Measurements from ENCODE around the gene CLEC4F. TPM values are rescaled to one million over a fixed set of nuclear protein-coding genes. Genes with fewer than 3 reads are reported as not detected.

CLEC4F gene, protein sequence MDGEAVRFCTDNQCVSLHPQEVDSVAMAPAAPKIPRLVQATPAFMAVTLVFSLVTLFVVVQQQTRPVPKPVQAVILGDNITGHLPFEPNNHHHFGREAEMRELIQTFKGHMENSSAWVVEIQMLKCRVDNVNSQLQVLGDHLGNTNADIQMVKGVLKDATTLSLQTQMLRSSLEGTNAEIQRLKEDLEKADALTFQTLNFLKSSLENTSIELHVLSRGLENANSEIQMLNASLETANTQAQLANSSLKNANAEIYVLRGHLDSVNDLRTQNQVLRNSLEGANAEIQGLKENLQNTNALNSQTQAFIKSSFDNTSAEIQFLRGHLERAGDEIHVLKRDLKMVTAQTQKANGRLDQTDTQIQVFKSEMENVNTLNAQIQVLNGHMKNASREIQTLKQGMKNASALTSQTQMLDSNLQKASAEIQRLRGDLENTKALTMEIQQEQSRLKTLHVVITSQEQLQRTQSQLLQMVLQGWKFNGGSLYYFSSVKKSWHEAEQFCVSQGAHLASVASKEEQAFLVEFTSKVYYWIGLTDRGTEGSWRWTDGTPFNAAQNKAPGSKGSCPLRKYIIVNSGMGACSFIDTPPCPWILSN
- under 1 TPM in 1 of 2 donors, not detected in 1; 0.35 TPM for total RNA-seq

DNA sequence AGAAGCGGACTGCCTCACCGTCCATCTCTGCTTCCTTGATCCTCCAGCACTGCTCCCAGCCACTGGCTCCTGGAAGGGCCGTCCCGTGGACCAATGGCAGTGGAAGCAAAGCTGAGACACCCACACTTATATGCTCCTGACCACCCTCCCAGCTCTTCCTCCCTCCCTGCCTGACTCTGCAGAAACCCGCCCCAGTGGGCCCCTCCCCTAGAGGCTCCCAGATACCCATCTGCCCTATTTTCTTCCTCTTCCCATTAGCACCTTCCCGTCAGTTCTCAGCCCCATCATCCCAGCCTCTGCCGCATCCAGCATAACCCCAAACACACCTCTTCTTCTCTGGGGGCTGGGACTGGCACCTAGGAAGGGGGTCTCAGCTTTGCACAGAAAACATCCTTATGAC, at the start of gene CLEC4F:
CLEC4F (minus strand) TSS at position 101 of the 400 bp plus-strand sequence; CDS start at position 25, 76 bp downstream.
- no peaks in the 10 kb centered on the region for H3K36me3 Mint-ChIP-seq (ENCODE audit: low read depth)
- no peak within 1 kb of the TSS for H3K27ac Mint-ChIP-seq
- peaks cover 8% of the 10 kb centered on the region for H3K4me1 Mint-ChIP-seq
- no peaks in the 10 kb centered on the region for H3K9me3 Mint-ChIP-seq
- peaks cover 22% of the 10 kb centered on the region for H3K27me3 Mint-ChIP-seq
- no peak within 1 kb of the TSS for H3K4me3 Mint-ChIP-seq
- no peak for ATAC-seq (replicated peaks)

DNA sequence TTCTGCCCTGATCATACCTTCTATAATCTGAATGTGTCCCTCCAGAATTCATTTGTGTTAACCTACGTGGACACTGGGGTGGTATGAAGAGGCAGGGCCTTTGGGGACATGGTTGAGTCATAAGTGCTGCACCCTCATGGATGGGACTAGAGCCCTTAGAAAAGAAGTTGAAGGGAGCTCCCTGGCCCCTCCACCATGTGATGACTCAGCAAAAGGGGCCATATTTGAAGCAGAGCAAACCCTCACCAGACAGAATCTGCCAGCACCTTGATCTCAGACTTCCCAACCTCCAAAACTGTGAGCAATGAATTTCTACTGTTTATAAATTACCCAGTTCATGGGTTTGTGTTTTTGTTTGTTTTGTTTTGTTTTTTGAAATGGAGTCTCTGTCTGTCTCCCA, 48.6 kb upstream of the CLEC4F start:
- H3K9me3 Mint-ChIP-seq: no peaks in the 10 kb centered on the region
- H3K4me3 Mint-ChIP-seq: no peak overlapping the region
- no peaks in the 10 kb centered on the region for H3K4me1 Mint-ChIP-seq
- no peak for ATAC-seq (replicated peaks)
- no peaks in the 10 kb centered on the region for H3K36me3 Mint-ChIP-seq (ENCODE audit: low read depth)
- peaks cover 16% of the 10 kb centered on the region for H3K27me3 Mint-ChIP-seq
- no peak overlapping the region for H3K27ac Mint-ChIP-seq

DNA sequence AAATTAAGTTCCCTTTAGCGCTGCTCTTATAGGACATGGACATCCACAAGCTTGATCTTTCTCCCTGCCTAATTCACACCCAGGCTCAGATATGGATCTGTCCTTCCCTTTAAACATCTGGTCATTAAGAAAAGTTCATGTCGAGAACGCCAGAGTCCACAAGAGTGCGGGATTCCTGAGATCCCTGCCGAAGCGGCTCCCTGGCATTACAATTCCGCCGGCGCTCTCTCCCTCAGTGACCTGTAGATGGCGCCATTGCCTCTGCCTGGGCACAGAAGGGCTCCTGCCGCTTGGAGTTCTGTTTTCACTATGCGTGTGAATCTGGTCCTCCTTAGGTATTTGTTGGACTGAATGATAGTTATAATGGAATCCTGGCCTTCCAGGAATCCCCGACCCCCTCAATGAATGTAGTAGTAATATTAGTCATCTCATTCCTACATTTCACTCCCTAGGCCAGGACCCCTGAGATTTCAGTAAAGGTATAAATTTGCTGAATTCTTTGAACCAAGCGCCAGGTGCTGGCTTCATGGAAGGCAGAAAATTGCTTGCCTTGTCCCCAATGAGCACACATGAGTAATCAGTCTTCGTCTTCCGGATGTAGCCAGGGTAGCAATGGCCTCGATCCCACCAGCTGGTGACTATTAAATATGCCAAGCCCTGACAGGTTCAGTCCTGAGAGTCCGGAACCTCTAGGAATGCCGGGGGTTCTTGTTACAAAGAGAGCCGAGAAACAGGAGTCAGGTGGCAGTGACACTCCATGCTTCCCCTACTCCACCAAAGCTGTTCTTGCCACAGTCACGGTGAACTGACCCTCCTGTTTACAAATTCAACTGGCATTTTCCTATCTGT, 41.6 kb upstream of the CLEC4F start:
- H3K27ac Mint-ChIP-seq: no peak overlapping the region
- no peak overlapping the region for H3K4me3 Mint-ChIP-seq
- peak; percentile 66 for ATAC-seq (replicated peaks)
- no peaks in the 10 kb centered on the region for H3K36me3 Mint-ChIP-seq (ENCODE audit: low read depth)
- peaks cover 44% of the 10 kb centered on the region for H3K27me3 Mint-ChIP-seq
- H3K4me1 Mint-ChIP-seq: peaks cover 4% of the 10 kb centered on the region
- no peaks in the 10 kb centered on the region for H3K9me3 Mint-ChIP-seq

DNA sequence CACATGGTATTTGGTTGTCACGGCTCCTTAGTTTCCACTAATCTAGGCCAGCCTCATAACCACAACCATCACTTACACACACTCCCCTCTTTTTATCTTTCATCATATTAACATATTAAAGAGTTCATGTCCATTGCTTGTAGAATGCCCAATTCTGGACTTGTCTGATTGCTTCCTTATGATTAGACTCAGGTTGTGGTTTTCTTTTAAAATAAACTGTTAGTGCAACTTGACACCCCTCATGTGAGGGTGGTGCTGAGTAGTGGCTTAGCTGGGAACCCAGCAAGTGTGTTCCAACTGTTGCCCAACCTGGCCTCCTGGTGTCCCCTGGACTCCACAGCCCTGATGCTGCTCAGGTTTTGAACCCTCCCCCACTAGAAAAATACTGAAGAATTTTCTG, 35.3 kb upstream of the CLEC4F start:
- Mint-ChIP-seq H3K4me1 (peaks cover 6% of the 10 kb centered on the region), H3K4me3 (no peak overlapping the region), H3K36me3 (ENCODE audit: low read depth) (no peaks in the 10 kb centered on the region), H3K27me3 (peaks cover 13% of the 10 kb centered on the region), H3K9me3 (no peaks in the 10 kb centered on the region), H3K27ac (no peak overlapping the region)
- no peak for ATAC-seq (replicated peaks)

DNA sequence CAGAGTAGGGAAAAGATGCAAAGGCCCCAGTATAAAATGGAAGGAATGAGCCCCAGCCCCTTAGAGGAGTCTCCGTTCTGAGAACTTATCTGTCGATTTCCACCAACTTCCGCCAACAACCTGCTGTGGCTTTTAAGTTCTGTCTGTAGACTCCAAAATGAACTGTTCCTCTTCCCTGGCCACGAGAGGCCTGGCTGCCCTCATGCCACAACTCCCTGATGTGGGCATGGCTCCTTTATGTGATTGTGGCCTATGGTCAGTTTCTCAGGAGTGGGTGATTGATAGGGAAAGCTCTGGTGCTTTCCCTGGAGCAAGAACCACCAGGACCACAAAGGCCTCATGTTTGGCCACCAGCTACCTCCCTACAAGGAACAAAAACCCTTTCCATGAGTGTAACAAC, 34.0 kb upstream of the CLEC4F start:
- Mint-ChIP-seq H3K27ac (no peak overlapping the region), H3K4me3 (no peak overlapping the region), H3K4me1 (peaks cover 6% of the 10 kb centered on the region), H3K27me3 (peaks cover 5% of the 10 kb centered on the region), H3K36me3 (ENCODE audit: low read depth) (no peaks in the 10 kb centered on the region), H3K9me3 (no peaks in the 10 kb centered on the region)
- no peak for ATAC-seq (replicated peaks)

DNA sequence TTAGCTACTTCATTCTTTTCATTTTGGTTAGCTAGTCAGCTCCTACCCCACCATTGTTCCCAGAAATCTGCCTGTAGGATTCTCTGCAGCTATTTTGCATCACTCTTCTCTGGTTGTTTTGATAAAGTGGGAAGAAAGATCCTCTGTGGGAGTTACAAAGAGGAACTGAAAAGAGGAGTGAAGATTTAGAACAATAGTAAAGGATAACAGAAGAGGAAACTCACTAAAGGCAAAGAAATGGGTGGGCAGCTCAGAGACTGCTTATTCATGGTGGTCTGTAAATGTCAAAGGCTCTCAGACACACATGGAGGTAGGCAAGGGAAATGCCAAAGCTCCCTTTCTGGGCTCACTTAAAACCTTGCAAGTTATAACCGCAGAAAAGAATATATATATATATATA, 32.4 kb upstream of the CLEC4F start:
- ATAC-seq (replicated peaks): no peak
- Mint-ChIP-seq H3K4me3 (no peak overlapping the region), H3K27ac (no peak overlapping the region), H3K36me3 (ENCODE audit: low read depth) (no peaks in the 10 kb centered on the region), H3K4me1 (peaks cover 6% of the 10 kb centered on the region), H3K27me3 (peaks cover 3% of the 10 kb centered on the region), H3K9me3 (no peaks in the 10 kb centered on the region)

DNA sequence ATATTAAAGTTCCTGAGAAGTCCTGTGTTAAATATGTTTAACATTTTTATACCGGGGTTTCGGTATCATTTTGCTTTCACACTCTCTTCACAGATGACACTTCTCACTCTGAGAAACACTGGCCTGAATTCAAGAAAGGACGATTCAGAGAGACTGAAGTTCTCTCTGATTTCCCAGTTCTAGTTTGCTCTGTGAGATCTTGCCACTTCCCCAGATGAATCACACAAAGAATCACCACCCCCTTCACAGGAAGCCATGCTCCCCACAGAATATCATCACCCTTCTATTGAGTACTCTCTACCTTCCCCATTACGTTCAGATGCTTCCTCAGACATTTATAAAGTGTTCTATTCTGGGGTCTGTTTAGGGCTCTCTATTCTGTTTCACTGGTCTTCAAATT, 31.3 kb upstream of the CLEC4F start:
- peak overlapping the region; percentile 19 for H3K4me3 Mint-ChIP-seq
- peak overlapping the region; percentile 14 for H3K27ac Mint-ChIP-seq
- no peaks in the 10 kb centered on the region for H3K27me3 Mint-ChIP-seq
- no peaks in the 10 kb centered on the region for H3K9me3 Mint-ChIP-seq
- peak; percentile 98 for ATAC-seq (replicated peaks)
- no peaks in the 10 kb centered on the region for H3K36me3 Mint-ChIP-seq (ENCODE audit: low read depth)
- H3K4me1 Mint-ChIP-seq: peaks cover 6% of the 10 kb centered on the region

DNA sequence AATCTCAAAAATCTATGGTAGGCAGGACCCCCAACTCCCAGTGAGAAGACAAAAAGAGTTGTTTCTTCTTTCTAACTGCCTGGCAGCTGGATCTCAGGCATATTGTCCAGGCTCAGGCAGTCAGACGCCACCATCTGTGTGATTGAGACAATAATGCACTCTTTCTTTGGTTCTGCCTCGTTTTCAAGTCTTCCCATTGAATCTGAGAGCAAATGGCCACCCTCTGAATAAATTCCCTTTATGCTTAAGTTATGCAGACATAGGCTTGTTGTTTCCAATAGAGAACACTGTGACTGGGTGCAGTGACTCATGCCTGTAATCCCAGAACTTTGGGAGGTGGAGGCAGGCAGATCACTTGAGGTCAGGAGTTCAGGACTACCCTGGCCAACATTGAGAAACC, 30.5 kb upstream of the CLEC4F start:
- H3K9me3 Mint-ChIP-seq: no peaks in the 10 kb centered on the region
- H3K27me3 Mint-ChIP-seq: no peaks in the 10 kb centered on the region
- peaks cover 6% of the 10 kb centered on the region for H3K4me1 Mint-ChIP-seq
- H3K36me3 Mint-ChIP-seq (ENCODE audit: low read depth): no peaks in the 10 kb centered on the region
- no peak for ATAC-seq (replicated peaks)
- no peak overlapping the region for H3K4me3 Mint-ChIP-seq
- H3K27ac Mint-ChIP-seq: no peak overlapping the region

DNA sequence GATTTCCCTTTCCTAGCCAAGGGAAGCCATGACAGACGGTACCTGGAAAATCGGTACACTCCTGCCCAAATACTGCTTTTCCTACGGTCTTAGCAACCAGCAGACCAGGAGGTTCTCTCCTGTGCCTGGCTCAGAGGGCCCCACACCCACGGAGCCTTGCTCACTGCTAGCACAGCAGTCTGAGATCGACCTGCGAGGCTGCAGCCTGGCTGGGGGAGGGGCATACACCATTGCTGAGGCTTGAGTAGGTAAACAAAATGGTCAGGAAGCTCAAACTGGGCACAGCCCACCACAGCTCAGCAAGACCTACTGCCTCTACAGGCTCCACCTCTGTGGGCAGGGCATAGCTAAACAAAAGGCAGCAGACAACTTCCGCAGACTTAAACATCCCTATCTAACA, 22.0 kb upstream of the CLEC4F start:
- peaks cover 4% of the 10 kb centered on the region for H3K9me3 Mint-ChIP-seq
- no peaks in the 10 kb centered on the region for H3K4me1 Mint-ChIP-seq
- no peak for ATAC-seq (replicated peaks)
- H3K27ac Mint-ChIP-seq: no peak overlapping the region
- no peak overlapping the region for H3K4me3 Mint-ChIP-seq
- H3K27me3 Mint-ChIP-seq: peaks cover 31% of the 10 kb centered on the region
- no peaks in the 10 kb centered on the region for H3K36me3 Mint-ChIP-seq (ENCODE audit: low read depth)

DNA sequence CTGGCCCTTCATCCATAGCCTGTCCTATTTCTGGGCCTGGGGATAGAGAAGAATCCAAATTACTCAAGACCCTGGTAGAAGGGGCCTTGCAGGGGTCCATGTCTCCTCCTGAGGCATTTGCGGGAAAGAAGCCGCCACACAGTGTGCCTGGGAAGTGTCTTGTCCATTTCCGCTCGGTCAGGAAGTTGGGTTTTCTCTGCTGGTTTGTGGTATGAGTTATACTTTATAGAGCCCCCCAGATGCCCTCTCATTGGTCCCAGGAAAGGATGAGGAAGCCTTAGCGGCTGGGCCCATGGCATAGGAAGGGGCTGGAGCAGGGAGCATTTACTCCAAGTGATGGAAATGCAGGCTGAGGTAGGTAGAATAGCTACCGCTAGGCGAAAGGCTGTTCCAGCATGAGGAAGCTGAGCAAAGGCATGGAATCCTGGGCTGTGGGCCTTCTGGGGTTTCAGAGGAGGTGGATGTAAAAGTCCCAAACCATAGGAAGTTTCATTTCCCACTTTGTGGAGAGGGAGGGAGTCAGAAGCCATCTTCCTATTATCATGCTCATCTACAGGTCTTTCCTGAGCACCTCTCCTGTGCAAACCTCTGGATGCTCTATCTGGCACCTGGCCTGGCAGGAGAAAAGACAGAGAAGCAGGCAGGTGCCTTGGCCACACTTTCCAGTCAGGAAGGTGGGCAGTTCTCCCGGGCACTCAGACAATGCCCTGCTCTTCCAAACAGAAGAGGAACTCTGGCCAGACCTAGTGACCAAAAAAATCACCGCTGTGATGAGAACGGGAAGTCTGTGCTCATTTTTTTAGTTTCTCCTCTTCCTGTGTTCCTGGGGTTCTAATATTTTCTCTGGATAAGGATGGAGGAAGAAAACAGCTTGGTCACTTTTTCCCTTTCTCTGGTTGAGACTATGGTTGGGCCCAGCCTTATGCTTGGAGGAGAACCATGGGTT, 17.9 kb upstream of the CLEC4F start:
- Mint-ChIP-seq H3K4me3 (no peak overlapping the region), H3K4me1 (no peaks in the 10 kb centered on the region), H3K9me3 (peaks cover 1% of the 10 kb centered on the region), H3K27me3 (peaks cover 15% of the 10 kb centered on the region), H3K36me3 (ENCODE audit: low read depth) (no peaks in the 10 kb centered on the region), H3K27ac (no peak overlapping the region)
- ATAC-seq (replicated peaks): no peak

DNA sequence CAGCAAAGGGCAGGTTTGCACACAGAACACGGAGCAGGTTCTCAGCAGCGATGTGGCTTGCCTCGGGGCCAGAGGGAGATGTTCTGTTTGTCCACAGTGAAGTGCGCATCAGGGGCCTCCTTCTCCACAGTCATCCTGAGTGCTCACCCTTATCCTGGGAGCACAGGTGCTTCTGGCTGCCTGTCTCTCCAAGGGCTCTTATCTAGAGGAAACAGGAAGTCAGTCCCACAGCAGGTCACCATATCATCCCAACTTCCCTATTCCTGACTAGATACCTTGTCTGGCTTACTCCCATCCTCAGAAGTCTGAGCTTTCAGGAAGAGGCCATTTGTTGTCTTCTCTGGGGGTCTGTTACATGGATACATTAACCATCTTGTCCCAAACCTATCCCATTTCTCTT, 15.2 kb upstream of the CLEC4F start, which contains the start of gene CD207:
CD207 (minus strand) TSS at position 174 of the 400 bp plus-strand sequence; CDS start at position 134, 40 bp downstream.
- Mint-ChIP-seq H3K27me3 (peaks cover 5% of the 10 kb centered on the region), H3K4me1 (no peaks in the 10 kb centered on the region), H3K27ac (no peak within 1 kb of the TSS), H3K4me3 (no peak within 1 kb of the TSS), H3K9me3 (no peaks in the 10 kb centered on the region), H3K36me3 (ENCODE audit: low read depth) (no peaks in the 10 kb centered on the region)
- ATAC-seq (replicated peaks): no peak

DNA sequence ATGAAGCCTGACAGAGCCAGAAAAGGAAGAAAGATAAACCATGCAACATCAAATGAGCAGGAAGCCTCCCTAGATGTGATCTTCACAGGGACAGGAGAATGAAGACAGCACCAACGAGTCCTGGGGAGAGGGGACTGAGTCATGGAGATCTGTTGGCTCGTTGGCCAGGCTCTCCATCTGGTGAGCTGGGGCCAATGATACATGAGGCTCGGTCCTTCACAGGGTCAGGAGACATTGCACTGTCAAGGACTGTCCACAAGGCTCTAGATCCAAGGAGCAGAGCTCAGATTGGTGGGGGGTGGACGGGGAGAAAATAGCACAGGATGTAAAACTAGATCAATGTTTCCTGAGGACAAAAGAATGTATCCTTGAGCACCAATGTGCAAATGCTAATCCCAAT, 14.5 kb upstream of the CLEC4F start:
- Mint-ChIP-seq H3K27me3 (peaks cover 6% of the 10 kb centered on the region), H3K36me3 (ENCODE audit: low read depth) (no peaks in the 10 kb centered on the region), H3K27ac (no peak overlapping the region), H3K9me3 (no peaks in the 10 kb centered on the region), H3K4me1 (no peaks in the 10 kb centered on the region), H3K4me3 (no peak overlapping the region)
- no peak for ATAC-seq (replicated peaks)

DNA sequence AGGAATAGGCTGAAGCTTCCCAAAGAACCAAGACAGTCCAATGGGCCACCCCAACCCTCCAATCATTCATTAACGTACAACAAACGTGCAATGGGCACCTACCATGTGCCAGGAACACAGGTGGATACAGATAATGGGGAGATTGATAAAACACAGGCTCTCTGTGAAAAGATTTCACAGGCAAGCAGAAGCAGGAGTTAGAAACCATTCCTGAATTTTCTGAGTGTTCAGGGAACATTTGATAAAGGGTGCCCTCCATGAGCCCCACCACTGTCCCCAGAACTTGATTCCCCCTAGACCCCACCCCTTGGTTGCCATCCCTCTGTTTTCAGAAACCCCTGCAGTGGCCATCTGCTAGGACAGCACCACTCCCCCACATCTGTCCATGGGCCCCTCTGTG, 13.7 kb upstream of the CLEC4F start:
- no peak overlapping the region for H3K27ac Mint-ChIP-seq
- peaks cover 3% of the 10 kb centered on the region for H3K27me3 Mint-ChIP-seq
- H3K36me3 Mint-ChIP-seq (ENCODE audit: low read depth): no peaks in the 10 kb centered on the region
- ATAC-seq (replicated peaks): no peak
- H3K4me1 Mint-ChIP-seq: no peaks in the 10 kb centered on the region
- no peak overlapping the region for H3K4me3 Mint-ChIP-seq
- H3K9me3 Mint-ChIP-seq: no peaks in the 10 kb centered on the region

DNA sequence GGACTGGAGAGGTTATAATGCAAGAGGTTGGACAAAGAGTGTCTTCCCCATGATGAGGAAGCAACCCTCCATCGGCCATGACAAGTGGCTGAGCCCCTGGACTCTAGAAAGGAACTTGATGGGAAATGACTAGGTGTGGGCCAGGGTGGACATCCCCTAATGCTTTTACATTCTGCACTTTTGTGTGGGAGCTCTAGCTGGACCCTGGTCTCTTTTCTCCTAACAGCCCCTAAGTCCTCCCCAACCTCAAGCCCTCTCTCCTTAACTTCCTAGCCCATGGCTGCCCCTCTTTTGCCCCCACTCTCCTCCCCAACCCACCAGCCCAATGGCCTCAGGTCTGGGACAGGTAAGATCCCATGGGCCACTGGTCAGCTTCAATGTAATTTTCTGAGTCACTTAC, 12.8 kb upstream of the CLEC4F start:
- Mint-ChIP-seq H3K9me3 (no peaks in the 10 kb centered on the region), H3K4me1 (no peaks in the 10 kb centered on the region), H3K27me3 (peaks cover 3% of the 10 kb centered on the region), H3K27ac (no peak overlapping the region), H3K4me3 (no peak overlapping the region), H3K36me3 (ENCODE audit: low read depth) (no peaks in the 10 kb centered on the region)
- no peak for ATAC-seq (replicated peaks)

Measured in activated T-helper 17 cell treated with anti-CD3 and anti-CD28 coated beads, Interleukin-2, amount 50 U/mL, for 72 hours (primary cell).